ENCODE data around the gene UBE2D2.

The UBE2D2 gene

GRCh38 chr5:139675213-139675612, 114.1 kb downstream of the UBE2D2 start:
- DNase-seq (ENCODE audit: low read depth in 1 of 2, low spot score in 1 of 2) = no peak

- DNase-seq (ENCODE audit: low read depth in 1 of 2, low spot score in 1 of 2) = no peak
Measured at GRCh38 chr5:139675825-139676224, 114.7 kb downstream of the UBE2D2 start.

- no peak for DNase-seq (ENCODE audit: low read depth in 1 of 2, low spot score in 1 of 2)
Measured at GRCh38 chr5:139676406-139676805, 115.3 kb downstream of the UBE2D2 start.

DNA sequence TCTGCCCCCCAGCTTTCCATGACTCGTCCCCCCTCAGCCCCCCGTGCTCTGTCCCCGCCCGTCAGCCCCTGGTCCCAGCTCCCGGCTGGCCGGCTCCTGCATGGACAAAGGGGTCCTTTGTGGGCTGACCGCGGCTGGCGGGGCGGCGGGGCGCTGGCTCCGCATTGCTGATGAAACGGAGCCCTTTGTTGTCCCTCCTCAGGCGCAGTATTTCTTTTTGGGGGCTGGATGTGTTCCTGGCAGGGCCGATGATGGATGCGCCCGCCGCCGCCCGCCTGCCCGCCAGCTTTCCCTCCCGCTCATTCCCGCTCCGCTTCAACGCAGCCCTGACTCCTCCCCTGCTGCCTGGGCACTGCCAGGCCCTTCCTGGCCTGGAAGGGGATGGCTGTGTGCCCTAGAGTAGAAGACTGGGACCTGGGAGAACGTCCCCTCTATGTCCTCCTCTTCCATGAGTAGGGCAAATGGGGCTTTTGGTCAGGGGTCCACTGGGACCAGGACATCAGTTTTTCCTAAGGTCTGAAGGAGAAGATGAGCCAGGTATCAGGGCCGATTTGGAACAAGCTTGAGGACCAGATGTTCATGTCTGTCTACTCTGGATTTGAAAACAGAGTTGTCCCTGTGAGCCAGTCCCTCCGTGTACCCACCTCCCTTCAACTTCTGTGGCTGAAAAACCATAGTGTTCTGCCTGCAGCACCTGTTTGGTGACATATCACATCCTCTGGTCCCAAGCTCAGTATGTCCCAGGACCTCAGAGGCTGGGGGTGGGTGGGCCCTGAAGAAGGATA, 116.0 kb downstream of the UBE2D2 start:
- no peak for DNase-seq (ENCODE audit: low read depth in 1 of 2, low spot score in 1 of 2)
